ENCODE measurements around the gene SETBP1. TPM values are rescaled to one million over a fixed set of nuclear protein-coding genes. Genes with fewer than 3 reads are reported as not detected.

SETBP1 gene
- total and polyA plus RNA-seq, 2 of the 8 experiments (the other 6 are each of a cell fraction or from before 2014, with no cell fraction given) = 2.0 to 6.5 TPM

DNA sequence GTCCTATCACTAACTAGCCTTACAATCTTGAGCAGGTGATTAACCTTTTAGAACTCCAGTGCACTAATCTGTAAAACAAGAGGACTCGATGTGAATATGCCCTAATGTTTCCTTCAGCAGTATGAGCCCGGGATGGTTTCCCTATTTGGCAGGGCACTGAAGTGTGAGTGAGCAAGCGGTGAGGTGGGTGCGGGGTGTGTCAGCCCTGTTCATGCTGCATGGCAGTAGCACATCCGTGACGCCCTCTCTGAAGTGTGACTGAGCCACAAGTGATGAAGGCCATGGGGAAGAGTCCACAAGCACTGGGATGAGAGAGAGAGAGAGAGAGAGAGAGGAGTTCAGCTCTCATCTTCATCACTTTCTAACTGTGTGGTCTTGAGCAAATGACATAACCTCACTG, 168.7 kb downstream of the SETBP1 start (continued):
- TF ChIP-seq CTBP2 (IDR thresholded peaks at IDR 0.05; ENCODE audit: borderline replicate concordance, insufficient read depth, insufficient read length, low read length) (no peak), FOSL1 (IDR thresholded peaks at IDR 0.05; ENCODE audit: insufficient read depth, low read depth, low read length) (no peak), SIX5 (IDR thresholded peaks at IDR 0.05; ENCODE audit: low read depth, low read length) (no peak), RBBP5 (IDR thresholded peaks at IDR 0.05; ENCODE audit: borderline replicate concordance, low read depth, low read length) (no peak)

Measured in H1 (cell line).